Mesendoderm (in vitro differentiated cells): Measurements from ENCODE around the gene TTYH3.

Experiments
- DNase-seq: peaks from one replicate; pipeline ENCODE4 v3.0.0; 2013
- H2AK5ac ChIP-seq: 2 replicates; pipeline ENCODE4 v1.6.1; 2013; ENCODE audit warnings: low read length, inconsistent platforms
- H2BK120ac ChIP-seq: 2 replicates; pipeline ENCODE4 v1.6.1; 2013; ENCODE audit warnings: low read depth, mild to moderate bottlenecking, low read length, moderate library complexity, mixed read lengths
- H2BK15ac ChIP-seq: replicated peaks from 2 replicates; pipeline ENCODE4 v1.6.1; 2013; ENCODE audit warnings: low read depth, mild to moderate bottlenecking, moderate library complexity
- H2BK5ac ChIP-seq: 2 replicates; pipeline ENCODE4 v1.6.1; 2013; ENCODE audit warnings: low read length, inconsistent platforms
- H3K18ac ChIP-seq: 2 replicates; pipeline ENCODE4 v1.6.1; 2013; ENCODE audit warnings: mild to moderate bottlenecking, low read length, mixed read lengths
- H3K23ac ChIP-seq: one replicate; pipeline ENCODE4 v1.6.1; 2013; ENCODE audit warnings: low read length
- H3K27ac ChIP-seq: 2 replicates; pipeline ENCODE4 v1.5.1; 2013; ENCODE audit warnings: low read depth, mild to moderate bottlenecking, inconsistent platforms, low read length, moderate library complexity
- H3K27me3 ChIP-seq: 2 replicates; pipeline ENCODE4 v1.6.1; 2013; ENCODE audit warnings: low read length, control low read depth, mild to moderate bottlenecking, inconsistent platforms; ENCODE audit not compliant: insufficient read depth, poor library complexity
- H3K36me3 ChIP-seq: 2 replicates; pipeline ENCODE4 v1.6.1; 2013; ENCODE audit warnings: low read length, inconsistent platforms; ENCODE audit not compliant: control insufficient read depth, insufficient read depth
- H3K4ac ChIP-seq: one replicate; pipeline ENCODE4 v1.6.1; 2013; ENCODE audit warnings: low read depth, mild to moderate bottlenecking, low read length, moderate library complexity
- H3K4me1 ChIP-seq: 2 replicates; pipeline ENCODE4 v1.6.1; 2013; ENCODE audit warnings: low read depth, low read length, inconsistent platforms; ENCODE audit not compliant: control insufficient read depth
- H3K4me2 ChIP-seq: 2 replicates; pipeline ENCODE4 v1.6.1; 2013; ENCODE audit warnings: low read length
- H3K4me3 ChIP-seq: 2 replicates; pipeline ENCODE4 v1.5.1; 2013; ENCODE audit warnings: mild to moderate bottlenecking, low read length
- H3K56ac ChIP-seq: one replicate; pipeline ENCODE4 v1.6.1; 2013; ENCODE audit warnings: low read length
- H3K79me1 ChIP-seq: 2 replicates; pipeline ENCODE4 v1.6.1; 2013; ENCODE audit warnings: low read length, inconsistent platforms
- H3K79me2 ChIP-seq: 2 replicates; pipeline ENCODE4 v1.6.1; 2013; ENCODE audit warnings: mild to moderate bottlenecking, low read length; ENCODE audit not compliant: control insufficient read depth, insufficient read depth
- H3K9ac ChIP-seq: 2 replicates; pipeline ENCODE4 v1.6.1; 2013; ENCODE audit warnings: low read length, inconsistent platforms
- H4K5ac ChIP-seq: one replicate; pipeline ENCODE4 v1.6.1; 2013; ENCODE audit warnings: low read length
- H4K8ac ChIP-seq: one replicate; pipeline ENCODE4 v1.6.1; 2013; ENCODE audit warnings: low read depth, mild to moderate bottlenecking, control low read depth, low read length, moderate library complexity
- WGBS: extraction: QIAGEN DNeasy Blood & Tissue Kit; methylation state at CpG from one replicate; pipeline ENCODE4 v1.1.7; 2013; ENCODE audit warnings: low lambda C conversion rate, missing lambda C conversion rate; ENCODE audit not compliant: insufficient coverage; ENCODE audit errors: extremely low coverage; 5-methylcytosine and 5-hydroxymethylcytosine counted together

Gene TTYH3

DNA sequence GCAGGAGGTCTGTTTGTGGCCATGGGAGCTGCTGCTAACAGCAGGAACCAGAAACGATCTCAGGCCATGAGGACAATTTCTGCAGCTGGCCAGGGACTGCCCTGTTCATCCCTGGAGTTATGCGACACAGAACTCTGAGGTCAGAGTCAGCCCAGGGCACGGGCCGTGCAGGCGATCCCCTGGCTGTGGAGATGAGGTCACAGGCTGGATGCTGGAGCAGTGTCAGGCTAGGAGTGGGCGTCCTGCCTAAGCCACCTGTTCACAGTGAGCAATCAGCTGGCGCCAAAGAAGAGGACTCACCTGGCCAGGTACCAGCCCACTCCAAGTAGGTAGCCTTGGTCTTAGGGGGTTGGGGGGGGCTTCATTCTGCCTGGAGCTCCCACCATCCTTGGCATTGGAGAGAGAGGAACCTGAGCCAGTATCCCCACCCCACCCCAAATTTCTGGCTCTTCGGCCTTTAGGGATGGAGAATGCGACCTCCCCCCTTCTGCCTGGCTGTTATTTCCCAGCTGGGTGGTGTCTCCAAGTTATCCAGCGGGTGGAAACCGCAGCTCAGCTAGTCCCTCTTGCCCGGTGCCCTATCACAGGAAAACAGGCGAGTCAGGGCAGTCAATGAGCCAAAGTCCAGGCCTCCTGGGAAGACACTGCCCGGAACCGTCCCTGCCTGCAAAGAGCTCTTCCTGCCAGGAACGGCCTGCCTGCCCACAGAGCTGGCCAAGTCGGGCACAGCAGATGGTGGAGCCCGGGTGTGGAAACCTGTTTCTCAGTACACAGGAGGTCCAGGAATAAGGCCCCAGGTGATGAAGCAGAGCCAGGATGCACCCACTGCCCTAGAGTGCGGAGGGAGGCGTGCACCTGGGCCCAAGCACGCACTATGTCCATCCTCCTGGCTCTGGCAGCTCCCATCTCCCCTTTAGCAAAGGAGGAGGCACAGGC is 1.8 kb upstream of the TTYH3 start:
- Histone ChIP-seq H2BK15ac (no peak overlapping the region), H3K27ac (no peak overlapping the region), H3K18ac (no peak overlapping the region), H3K4me2 (no peak overlapping the region), H4K5ac (no peak overlapping the region), H3K79me2 (peaks cover 31% of the 10 kb centered on the region), H4K8ac (no peak overlapping the region), H3K4ac (no peak overlapping the region), H2BK120ac (no peak overlapping the region), H3K23ac (no peak overlapping the region), H2BK5ac (no peak overlapping the region), H3K56ac (peak overlapping the region; percentile 64), H3K36me3 (no peaks in the 10 kb centered on the region), H3K27me3 (no peaks in the 10 kb centered on the region), H3K4me3 (no peak overlapping the region), H2AK5ac (no peak overlapping the region), H3K4me1 (peaks cover 2% of the 10 kb centered on the region), H3K79me1 (peaks cover 4% of the 10 kb centered on the region), H3K9ac (no peak overlapping the region)
- WGBS: no CpG with 5 or more reads among the region's 21 CpGs
- DNase-seq: no peak

DNA sequence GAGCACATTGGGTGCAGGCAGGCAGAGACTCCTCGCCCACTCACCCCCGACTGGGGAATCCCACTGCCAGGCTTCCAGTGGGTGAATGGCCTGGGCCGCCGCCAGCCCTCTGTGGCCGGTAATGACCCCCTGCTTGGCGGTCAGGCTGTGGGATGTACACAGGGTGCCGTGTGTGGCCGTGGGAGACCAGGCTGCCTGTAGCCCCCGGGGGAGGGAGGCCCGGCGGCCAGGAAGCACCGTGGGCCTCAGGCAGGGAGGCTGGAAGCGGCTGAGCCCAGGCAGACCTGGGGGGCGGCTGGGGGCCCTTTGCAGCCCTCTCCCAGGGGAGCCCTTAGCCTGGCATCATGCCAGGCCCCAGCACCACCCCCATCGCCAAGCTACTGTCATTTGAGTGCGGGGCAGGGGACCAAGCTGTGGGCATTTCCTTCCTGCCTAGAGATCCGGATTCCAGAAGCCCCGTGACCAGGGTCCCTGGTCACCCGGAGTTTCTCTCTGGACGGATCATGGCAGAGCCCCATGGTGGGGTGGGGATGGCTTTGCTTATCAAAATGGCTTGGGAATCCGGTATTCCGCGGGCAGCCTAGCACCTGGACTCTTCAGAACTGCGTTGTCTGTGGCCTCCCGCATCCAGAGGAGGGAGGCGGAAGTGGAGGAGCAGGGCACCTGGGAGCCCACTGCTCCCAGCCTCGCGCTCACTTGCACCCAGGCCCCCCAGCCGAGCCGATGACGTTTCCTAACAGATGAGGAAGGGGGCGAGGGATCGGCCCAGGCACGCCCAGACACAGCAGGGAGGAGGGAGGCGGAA is 1.1 kb downstream of the TTYH3 start:
- Histone ChIP-seq H3K79me2 (peaks cover 60% of the 10 kb centered on the region), H4K8ac (no peak overlapping the region), H3K4me3 (peak overlapping the region; percentile 40), H2BK5ac (peak overlapping the region; percentile 43), H3K56ac (peak overlapping the region; percentile 91), H3K36me3 (no peaks in the 10 kb centered on the region), H3K27me3 (no peaks in the 10 kb centered on the region), H3K4me2 (peak overlapping the region; percentile 97), H3K27ac (peak overlapping the region; percentile 88), H3K4me1 (peaks cover 2% of the 10 kb centered on the region), H2AK5ac (peak overlapping the region; percentile 82), H2BK120ac (no peak overlapping the region), H3K4ac (peak overlapping the region; percentile 95), H3K23ac (peak overlapping the region; percentile 98), H3K18ac (peak overlapping the region; percentile 82), H4K5ac (no peak overlapping the region), H3K79me1 (peaks cover 13% of the 10 kb centered on the region), H2BK15ac (no peak overlapping the region), H3K9ac (peak overlapping the region; percentile 96)
- peak; percentile 75 for DNase-seq
- WGBS: no CpG with 5 or more reads among the region's 35 CpGs

DNA sequence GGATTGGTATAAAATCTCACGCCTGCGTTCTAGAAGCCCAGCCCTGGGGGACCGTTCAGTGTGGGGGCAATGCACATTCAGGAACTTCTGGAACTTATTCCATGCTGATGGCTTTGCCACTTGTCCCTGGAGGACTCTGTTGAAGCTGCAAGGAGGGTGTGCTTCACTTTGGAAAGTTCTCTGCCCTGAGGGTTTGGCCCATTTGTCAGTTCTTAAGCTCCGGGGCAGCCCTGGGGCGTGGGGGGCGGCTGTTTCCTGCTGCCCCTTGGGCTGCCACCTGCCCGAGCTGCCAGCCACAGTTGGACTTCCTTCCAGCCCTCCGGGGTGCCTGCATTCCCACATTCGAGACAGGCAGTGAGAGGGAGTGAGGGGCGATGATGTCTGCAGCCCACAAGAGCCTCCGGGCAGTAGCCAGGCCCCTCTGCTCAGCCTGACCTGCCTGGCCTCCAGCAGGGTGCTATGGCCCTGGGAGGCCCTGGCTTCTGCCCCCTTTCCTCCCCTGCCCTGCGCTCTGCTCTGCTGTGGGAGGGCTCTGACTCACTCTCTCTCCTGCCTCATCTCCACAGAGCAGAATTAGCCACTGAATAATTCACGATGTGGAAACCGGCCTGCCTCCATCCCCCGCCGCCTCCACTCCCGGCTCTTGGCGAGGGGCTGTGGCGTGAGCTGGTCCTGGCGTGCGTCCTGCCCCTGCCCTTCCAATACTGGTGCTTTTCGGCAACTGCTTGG is 1.9 kb downstream of the TTYH3 start:
- H3K79me1 ChIP-seq: peaks cover 13% of the 10 kb centered on the region
- H3K56ac ChIP-seq: peak overlapping the region; percentile 91
- peaks cover 2% of the 10 kb centered on the region for H3K4me1 ChIP-seq
- H3K79me2 ChIP-seq: peaks cover 67% of the 10 kb centered on the region
- H4K5ac ChIP-seq: no peak overlapping the region
- H2BK5ac ChIP-seq: peak overlapping the region; percentile 25
- H4K8ac ChIP-seq: no peak overlapping the region
- H3K4me2 ChIP-seq: peak overlapping the region; percentile 97
- WGBS: no CpG with 5 or more reads among the region's 22 CpGs
- H2BK15ac ChIP-seq: no peak overlapping the region
- H3K36me3 ChIP-seq: no peaks in the 10 kb centered on the region
- H3K23ac ChIP-seq: peak overlapping the region; percentile 98
- H3K9ac ChIP-seq: peak overlapping the region; percentile 96
- peak overlapping the region; percentile 88 for H3K27ac ChIP-seq
- no peaks in the 10 kb centered on the region for H3K27me3 ChIP-seq
- H3K4ac ChIP-seq: peak overlapping the region; percentile 95
- peak overlapping the region; percentile 40 for H3K4me3 ChIP-seq
- no peak overlapping the region for H2BK120ac ChIP-seq
- H2AK5ac ChIP-seq: no peak overlapping the region
- DNase-seq: peak; percentile 75
- H3K18ac ChIP-seq: no peak overlapping the region

DNA sequence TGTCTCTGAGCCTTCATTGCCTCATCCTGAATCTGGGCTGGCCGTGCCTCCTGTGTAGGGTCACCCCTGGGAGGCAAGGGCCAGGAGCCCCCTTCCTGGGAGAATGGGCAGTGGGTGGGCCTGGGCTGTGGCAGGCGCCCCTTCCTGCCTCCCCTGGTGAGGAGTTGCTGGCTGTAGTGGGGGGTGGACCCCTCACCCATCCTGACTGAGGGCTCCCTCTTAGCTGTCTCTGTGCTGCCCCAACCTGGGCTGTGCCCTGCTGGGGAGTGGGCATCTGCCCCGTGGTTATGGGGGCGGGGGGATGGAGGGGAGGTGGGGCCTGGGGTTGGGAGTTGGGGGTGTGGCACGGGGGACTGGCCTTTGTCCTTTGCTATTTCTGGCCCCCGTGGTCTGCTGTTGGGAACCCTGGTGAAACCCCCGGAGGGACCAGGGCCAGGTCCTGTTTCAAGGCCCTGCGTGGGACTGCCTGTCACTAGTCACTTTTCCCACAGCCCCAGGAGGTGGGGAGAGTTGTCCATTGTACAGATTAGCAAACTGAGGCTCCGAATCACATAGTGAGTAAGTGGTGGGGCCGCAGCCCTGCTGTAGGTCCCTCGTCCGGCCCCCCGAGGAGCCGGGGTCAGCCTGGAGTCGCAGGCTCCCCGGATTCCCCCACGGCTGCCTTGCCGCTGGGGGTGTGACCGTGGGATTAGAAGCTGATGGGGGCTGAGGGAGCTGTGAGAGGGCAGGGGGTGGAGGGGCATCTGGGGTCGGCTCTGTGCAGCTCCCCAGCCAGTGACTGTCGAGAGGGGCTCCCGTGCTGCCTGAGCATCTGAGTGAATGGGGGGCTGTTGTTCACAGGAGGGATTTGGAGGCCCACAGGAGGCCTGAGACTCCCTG is 2.7 kb downstream of the TTYH3 start:
- H2AK5ac ChIP-seq: no peak overlapping the region
- peaks cover 18% of the 10 kb centered on the region for H3K79me1 ChIP-seq
- H3K56ac ChIP-seq: peak overlapping the region; percentile 91
- no CpG with 5 or more reads among the region's 22 CpGs for WGBS
- no peaks in the 10 kb centered on the region for H3K36me3 ChIP-seq
- H2BK5ac ChIP-seq: no peak overlapping the region
- no peaks in the 10 kb centered on the region for H3K27me3 ChIP-seq
- H3K9ac ChIP-seq: peak overlapping the region; percentile 96
- no peak overlapping the region for H3K4ac ChIP-seq
- peaks cover 2% of the 10 kb centered on the region for H3K4me1 ChIP-seq
- H3K23ac ChIP-seq: peak overlapping the region; percentile 37
- no peak for DNase-seq
- no peak overlapping the region for H2BK15ac ChIP-seq
- H3K79me2 ChIP-seq: peaks cover 75% of the 10 kb centered on the region
- no peak overlapping the region for H3K18ac ChIP-seq
- H2BK120ac ChIP-seq: no peak overlapping the region
- no peak overlapping the region for H4K8ac ChIP-seq
- H3K4me2 ChIP-seq: peak overlapping the region; percentile 97
- H3K27ac ChIP-seq: peak overlapping the region; percentile 88
- no peak overlapping the region for H4K5ac ChIP-seq
- no peak overlapping the region for H3K4me3 ChIP-seq

DNA sequence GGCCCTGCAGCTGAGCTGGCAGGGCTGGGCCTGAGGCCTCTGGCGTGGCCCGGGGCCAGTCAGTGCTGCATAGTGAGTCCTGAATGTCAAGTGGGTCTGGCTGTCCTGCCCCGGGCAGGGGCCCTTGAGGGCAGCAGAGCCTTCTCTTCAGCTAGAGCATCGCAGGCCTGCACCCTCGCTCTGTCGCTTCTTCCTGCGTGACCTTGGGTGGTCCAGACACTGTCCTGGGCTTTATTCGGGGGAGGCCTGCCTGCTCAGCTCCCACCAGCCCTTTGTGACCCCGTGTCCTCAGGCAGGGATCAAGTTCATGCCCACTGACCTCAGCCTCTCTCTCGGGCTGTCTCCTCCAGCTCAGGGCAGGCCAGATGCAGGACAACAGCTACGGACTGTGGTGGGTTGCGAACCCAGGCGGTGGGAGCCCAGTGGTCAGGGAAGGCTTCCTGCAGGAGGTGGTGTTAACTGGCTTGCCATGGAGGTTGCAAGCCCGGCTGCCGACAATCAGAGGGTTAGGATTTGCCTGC is 3.4 kb downstream of the TTYH3 start:
- Histone ChIP-seq H4K8ac (no peak overlapping the region), H3K23ac (peak overlapping the region; percentile 37), H3K4ac (no peak overlapping the region), H4K5ac (no peak overlapping the region), H2AK5ac (no peak overlapping the region), H3K79me1 (peaks cover 19% of the 10 kb centered on the region), H2BK120ac (no peak overlapping the region), H3K18ac (no peak overlapping the region), H3K79me2 (peaks cover 81% of the 10 kb centered on the region), H3K4me3 (no peak overlapping the region), H3K27me3 (no peaks in the 10 kb centered on the region), H3K56ac (peak overlapping the region; percentile 19), H2BK15ac (no peak overlapping the region), H2BK5ac (no peak overlapping the region), H3K9ac (no peak overlapping the region), H3K36me3 (no peaks in the 10 kb centered on the region), H3K27ac (no peak overlapping the region), H3K4me2 (no peak overlapping the region), H3K4me1 (peaks cover 2% of the 10 kb centered on the region)
- no peak for DNase-seq
- no CpG with 5 or more reads among the region's 15 CpGs for WGBS
